HG02798 (cell line): ENCODE data around the gene ASNS.
"Not testable (repeated sequence)": the region's sequence is repeated elsewhere in the genome, so short reads cannot be mapped to it uniquely, and the experiment has no call there.

Source experiments
- ATAC-seq: cut with Tn5 transposase; IDR thresholded peaks from one replicate; pipeline ENCODE4 v1.9.1; 2021; ENCODE audit warnings: mild to moderate bottlenecking; ENCODE audit not compliant: unreplicated experiment, poor library complexity

The ASNS gene, protein sequence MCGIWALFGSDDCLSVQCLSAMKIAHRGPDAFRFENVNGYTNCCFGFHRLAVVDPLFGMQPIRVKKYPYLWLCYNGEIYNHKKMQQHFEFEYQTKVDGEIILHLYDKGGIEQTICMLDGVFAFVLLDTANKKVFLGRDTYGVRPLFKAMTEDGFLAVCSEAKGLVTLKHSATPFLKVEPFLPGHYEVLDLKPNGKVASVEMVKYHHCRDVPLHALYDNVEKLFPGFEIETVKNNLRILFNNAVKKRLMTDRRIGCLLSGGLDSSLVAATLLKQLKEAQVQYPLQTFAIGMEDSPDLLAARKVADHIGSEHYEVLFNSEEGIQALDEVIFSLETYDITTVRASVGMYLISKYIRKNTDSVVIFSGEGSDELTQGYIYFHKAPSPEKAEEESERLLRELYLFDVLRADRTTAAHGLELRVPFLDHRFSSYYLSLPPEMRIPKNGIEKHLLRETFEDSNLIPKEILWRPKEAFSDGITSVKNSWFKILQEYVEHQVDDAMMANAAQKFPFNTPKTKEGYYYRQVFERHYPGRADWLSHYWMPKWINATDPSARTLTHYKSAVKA

DNA sequence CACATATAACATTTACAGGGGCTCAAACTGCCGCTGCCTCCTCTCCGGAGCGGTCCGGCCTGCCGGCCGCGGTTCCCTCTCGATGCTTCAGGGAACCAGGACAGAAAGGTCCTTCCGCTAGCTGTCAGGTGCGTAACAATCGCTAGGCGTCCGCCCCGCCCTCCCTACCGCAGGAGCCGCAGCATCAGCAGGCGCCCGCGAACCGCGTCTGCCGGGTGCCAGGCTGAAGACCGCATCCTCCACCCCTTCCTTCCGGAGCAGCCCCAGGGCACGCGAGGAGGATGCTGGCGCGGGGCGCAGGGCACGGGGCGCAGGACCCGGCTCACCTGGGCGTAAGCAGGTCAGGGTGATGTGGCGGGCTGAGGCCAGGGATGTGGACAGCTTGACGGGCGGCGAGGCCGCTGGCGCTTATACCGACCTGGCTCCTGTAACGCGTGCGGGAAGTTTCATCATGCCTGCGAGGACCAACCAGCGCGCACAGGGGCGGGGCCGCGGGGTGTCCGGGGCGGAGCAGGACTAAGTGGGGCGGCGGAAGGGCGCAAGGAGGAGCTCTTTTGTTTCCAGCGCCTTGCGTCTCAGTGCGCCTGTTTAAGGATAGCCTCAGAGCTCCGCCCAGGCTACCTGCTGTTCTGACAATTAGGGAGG is at the start of gene ASNS:
Gene ASNS, minus strand, starts transcription at position 384 of the 645 bp plus-strand sequence. CDS start 3,252 bp downstream, outside the sequence.
- ATAC-seq = peak; percentile 100

DNA sequence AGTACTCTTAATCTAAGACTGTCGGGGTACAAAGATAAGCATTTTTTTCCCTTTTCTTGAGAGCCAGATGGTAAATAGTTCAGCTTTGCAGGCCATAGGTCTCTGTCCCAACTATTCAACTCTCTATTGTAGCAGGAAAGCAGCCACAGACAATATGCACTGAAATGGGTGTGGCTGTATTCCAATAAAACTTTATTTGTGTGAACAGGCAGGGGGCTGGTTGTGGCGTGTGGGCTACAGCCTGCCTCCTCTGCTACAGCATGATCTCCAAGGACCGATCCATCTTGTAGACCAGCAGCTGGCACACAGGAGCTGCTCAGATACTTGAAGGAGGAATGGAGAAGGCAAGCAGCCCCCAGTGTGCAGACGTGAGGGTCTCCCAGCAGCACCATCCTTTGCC is 49.0 kb upstream of the ASNS start:
- not testable (repeated sequence) for ATAC-seq

DNA sequence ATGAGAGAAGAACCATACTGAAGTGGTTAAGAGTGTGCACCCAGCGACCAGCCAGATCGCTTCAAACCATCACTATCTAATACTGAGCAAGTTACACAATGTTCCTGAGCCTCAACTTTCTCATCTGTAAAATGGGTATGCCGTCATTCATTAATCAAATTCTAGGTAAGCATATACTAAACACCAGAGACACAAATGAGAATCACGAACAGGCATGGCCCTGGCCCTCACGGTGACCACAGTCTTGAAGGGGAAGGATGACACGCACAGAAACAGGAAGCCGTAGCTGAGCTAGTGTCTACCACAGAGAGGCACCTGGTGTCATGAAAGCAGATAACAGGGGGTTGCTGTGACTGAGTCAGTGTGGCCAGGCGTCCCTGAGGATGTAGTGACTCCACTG is 43.1 kb upstream of the ASNS start:
- not testable (repeated sequence) for ATAC-seq

DNA sequence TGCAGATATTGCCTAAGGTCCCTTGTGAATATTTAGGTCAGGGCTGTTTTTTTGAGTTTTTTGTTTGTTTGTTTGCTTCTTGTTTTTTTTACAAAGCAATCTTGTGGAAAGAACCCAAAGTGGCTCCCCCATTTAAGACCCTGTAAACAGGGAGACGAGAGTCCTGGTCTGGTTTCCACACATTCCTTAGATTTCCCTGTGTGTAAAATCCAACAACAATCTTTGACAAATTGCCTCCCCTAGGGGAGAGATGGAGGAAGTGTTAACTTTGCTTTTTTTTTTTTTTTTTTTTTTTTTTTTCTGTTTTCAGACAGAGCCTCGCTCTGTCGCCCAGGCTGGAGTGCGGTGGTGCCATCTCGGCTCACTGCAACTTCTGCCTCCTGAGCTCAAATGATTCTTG is 40.1 kb upstream of the ASNS start:
- not testable (repeated sequence) for ATAC-seq

DNA sequence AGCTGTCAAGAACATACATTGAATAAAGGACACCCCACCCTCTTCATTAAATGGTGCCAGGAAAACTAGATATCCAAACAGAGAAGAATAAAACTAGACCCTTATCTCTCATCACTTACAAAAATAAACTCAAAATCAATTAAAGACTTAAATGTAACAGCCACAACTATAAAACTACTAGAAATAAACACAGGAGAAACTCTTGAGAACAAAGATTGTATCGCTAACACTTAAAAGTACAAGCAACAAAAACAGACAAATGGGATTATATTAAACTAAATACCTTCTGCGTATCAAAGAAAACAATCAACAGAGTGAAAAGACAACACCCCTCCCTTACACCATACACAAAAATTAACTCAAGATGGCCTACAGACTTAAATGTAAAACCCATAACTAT is 24.7 kb upstream of the ASNS start:
- not testable (repeated sequence) for ATAC-seq

DNA sequence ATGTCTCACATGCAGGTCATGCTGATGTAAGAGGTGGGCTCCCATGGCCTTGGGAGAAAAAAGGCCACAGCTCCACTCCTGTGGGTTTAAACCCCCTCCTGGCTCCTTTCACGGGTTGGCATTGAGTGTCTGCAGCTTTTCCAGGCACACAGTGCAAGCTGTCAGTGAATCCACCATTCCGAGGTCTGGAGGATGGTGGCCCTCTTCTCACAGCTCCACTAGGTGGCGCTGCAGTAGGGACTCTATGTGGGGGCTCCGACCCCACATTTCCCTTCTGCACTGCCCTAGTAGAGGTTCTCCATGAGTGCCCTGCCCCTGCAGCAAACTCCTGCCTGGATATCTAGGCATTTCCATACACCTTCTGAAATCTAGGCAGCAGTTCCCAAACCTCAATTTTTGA is 19.5 kb upstream of the ASNS start:
- ATAC-seq = not testable (repeated sequence)

DNA sequence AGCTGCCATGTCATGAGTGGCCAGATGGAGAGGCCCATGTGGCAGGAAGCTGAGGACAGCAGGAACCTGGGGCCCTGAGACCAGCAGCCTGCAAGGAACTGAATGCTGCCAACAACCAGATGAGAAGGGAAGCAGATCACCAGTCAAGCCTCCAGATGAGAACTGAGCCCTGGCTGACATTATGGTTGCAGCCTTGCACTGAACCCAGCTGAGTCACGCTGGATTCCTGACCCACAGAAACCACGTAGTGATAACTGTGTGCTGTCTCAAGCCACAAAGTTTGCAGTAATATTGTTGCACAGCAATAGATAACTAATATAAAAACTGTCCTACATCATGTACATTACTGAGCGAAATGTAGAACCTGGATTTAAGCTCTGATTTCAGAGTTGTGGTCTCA is 7.3 kb upstream of the ASNS start:
- not testable (repeated sequence) for ATAC-seq

DNA sequence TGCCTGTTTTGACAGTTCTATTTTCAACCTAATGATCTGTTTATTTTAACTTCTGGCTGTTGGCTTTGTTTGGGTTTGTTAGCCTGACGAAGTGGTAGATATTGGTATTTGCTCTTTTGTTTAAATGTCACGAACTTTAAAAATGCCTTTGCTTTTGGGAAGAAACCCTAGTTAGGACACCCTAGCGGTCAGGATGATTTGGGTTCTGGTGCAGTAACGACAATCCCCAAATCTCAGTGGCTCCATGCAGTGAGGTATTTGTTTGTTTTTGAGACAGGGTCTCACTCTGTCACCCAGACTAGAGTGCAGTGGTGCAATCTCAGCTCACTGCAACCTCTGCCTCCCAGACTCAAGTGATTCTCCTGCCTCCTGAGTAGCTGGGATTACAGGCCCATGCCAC is 2.7 kb upstream of the ASNS start:
- not testable (repeated sequence) for ATAC-seq

DNA sequence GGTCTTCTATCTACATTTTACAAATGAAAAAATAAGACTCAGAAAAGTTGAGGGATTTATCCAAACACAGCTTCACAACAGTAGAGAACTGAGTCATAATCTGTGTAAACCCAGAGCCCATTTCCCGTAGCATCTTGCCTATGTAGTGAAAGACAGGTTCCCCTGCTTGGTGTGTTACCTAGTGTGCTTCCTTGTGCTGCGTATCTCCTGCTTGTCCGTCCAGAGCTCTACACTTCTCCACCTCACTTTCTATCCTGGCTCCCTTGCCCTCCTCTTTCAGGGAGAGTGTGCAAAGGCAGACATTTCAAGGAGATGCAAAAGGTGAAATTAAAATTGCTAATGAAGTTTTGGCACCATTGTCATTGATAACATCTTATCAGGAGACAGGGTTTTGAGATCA is 1.4 kb upstream of the ASNS start:
- no peak for ATAC-seq

DNA sequence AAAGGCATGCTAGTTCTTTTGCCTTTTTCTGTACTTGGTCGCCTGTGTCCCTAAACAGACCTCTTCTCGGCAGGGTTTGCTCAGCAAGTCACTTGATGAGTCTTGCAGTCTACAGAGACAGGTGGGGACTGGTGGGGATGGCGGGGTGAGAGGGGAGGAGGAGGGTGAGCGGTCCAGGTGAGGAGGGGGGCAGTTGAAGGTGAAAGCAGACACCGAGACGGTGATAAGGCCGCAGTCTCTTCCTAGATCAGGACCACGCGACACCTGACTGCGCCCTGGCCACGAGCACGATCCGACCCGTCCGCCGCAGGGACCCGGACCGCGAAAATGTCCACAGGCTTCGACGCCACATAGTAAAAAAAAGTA is 566 bp downstream of the ASNS start:
- ATAC-seq = no peak

DNA sequence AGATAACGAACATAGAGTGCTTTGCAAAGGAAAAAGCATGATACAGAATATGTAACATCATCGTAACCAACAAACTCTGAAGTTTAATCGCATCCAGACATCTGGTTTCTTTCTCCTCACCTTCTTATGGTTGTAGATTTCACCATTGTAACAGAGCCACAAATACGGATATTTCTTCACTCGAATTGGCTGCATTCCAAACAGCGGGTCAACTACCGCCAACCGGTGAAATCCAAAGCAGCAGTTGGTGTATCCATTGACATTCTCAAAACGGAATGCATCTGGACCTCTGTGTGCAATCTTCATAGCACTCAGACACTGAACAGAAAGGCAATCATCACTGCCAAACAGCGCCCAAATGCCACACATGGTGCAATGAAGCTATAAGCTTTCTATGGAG is 3.4 kb downstream of the ASNS start:
- no peak for ATAC-seq

DNA sequence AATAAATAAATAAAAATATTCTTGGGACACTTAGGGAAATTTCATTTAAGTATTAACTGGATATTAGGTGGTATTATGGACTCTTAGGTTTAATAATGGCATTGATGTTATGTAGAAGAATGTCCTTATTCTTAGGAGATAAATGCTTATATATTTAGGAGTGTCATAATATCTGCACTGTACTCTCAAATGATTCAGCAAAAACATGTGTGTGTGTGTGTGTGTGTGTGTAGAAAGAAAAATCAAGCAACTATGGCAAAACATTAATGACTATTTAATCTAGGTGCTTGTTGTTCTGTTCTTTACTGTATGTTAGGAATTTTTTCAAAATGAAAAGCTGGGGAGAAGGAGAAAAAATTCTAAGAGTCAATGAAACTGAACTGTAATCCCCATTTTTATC is 3.9 kb downstream of the ASNS start:
- ATAC-seq = no peak

DNA sequence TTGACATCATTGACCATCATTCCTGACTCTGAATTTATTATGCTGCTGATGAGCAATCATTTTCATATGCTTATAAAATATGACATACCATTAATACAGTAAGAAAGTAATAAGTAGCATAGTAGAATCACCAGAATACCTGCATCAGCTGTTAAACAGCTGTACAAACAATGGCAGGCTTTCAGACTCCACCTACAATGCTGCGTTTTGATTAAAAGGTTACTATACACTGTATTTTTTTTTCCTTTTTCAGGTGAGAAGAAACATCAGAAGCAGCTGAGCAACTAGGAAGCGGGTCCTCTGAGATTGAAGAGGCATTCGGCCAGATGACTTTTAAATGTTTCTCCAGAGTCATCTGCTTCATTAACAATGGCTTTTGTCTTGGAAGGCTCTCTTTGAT is 7.1 kb downstream of the ASNS start:
- ATAC-seq = no peak

DNA sequence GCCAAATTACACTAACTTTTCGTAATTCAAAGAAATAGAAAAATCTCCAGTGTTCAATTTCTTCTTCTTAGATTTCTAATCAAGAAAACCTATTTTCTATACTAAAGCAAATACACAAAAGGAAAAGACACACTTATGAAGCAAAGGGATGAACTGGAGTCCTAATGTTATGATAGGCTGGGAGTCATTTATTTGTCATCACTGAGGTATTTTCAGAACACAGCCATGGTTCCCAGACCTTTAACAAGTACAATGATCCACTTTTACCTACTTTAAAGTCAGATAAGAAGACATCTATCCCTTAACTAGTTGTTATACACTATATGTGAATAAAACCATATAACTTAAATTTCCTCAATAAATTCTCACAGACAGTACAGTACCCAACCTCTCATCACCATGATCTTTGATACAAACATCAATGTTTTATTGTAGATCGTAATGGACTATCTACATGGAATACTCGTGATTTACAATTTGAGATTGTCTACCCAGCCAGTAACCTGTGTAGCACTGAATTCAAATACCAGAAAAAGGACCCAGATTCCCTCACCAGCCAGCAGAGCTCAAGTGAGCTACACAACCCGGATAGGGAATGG is 12.5 kb downstream of the ASNS start:
- no peak for ATAC-seq

DNA sequence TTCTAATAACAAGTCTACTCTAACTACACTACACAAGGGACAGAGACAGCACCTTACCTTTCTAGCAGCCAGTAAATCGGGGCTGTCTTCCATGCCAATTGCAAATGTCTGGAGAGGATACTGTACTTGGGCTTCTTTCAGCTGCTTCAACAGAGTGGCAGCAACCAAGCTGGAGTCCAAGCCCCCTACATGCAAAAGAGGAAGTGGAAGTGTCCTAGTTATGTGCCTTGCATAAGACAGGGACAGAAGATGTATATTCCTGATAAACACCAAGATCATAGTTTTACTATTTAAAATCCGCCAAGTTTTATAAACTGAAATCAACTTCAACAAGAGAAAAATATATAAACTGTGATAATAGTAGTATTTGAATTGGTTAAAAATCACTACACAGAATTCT is 14.0 kb downstream of the ASNS start:
- ATAC-seq = no peak

DNA sequence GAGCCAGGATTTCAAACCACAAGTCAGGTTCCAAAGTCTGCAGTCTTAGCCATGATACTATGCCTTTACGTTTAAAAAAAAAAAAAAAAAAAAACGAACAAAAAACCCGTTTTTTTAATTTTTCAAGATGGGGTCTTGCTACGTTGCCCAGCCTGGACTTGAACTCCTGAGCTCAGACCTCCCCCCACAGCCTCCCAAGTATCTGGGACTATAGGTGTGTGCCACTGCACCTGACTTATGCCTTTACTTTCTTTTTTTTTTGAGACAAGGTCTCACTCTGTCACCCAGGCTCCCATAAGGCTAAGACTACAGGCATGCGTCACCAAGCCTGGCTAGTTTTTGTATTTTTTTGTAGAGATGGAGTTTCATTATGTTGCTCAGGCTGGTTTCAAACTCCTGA is 14.7 kb downstream of the ASNS start:
- no peak for ATAC-seq

DNA sequence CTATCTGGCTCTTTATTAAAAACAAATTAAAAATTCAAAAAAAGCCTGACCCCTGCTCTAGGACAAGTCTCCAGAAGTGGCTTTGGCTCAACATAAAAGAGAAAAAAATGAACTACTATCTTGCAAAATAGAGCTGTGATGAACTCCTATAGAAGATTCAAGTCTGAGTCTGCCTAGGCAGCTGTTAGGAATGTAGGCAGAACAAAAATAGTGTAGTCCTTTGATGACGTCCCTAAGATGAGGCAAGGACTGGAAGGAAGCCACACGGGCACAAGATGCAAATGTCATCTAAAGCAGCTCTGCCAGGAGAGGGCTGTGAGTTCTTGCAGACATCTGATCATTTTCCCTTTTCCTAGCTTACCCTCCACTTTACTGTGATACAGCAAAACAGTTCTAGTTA is 20.5 kb downstream of the ASNS start:
- ATAC-seq = no peak

DNA sequence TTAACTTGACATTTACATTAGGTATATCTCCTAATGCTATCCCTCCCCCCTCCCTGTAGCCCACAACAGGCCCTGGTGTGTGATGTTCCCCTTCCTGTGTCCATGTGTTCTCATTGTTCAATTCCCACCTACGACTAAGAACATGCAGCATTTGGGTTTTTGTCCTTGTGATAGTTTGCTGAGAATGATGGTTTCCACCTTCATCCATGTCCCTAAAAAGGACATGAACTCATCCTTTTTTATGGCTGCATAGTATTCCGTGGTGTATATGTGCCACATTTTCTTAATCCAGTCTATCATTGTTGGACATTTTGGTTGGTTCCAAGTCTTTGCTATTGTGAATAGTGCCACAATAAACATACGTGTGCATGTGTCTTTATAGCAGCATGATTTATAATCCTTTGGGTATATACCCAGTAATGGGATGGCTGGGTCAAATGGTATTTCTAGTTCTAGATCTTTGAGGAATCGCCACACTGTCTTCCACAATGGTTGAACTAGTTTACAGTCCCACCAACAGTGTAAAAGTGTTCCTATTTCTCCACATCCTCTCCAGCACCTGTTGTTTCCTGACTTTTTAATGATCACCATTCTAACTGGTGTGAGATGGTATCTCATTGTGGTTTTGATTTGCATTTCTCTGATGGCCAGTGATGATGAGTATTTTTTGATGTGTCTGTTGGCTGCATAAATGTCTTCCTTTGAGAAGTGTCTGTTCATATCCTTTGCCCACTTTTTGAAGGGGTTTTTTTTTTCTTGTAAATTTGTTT is 21.8 kb downstream of the ASNS start:
- ATAC-seq = not testable (repeated sequence)

DNA sequence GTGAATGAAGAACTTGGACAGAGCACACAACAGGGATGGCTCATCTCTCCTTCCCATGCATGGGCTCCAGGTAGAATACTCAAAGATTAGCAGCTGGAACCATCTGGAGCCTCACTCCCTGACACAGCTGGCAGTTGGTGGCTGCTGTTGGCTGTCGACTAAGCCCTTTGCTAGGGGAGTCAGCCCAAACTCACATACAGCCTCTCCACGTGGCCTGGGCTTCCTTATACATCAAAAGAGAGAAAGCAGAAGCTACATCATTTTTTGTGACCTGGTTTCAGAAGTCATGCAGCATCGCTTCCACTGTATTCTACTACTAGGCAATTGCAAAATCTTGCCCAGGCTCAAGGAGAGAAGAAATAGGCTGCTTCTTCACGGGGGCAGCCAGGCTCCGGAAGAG is 24.4 kb downstream of the ASNS start:
- ATAC-seq = no peak

DNA sequence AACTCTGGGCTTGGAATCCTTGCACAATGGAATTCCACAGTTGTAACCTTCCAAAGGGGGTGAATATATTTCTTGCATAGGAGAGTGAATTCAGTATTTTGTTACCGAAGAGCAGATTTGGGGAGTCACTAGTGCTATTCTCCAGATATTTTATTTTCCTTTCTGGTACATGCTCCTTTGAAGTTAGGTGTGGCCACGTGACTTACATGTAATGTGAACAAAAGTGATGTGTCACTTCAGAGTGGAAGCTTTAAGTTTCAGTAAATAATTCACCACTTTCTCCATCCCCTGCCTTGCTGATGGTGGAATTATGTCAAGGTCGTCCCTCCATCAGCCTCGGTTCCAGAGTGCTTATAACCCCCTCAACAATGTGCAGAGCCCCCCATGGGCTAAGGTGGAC is 25.3 kb downstream of the ASNS start:
- no peak for ATAC-seq
